OCI-LY7 (cell line): ENCODE measurements around the gene ADAM23. TPM values are rescaled to one million over a fixed set of nuclear protein-coding genes. Genes with fewer than 3 reads are reported as not detected.

Experiments
- BruUV-seq: library from RNA; stranded (reverse); fragments of 400-500 nt; replicated peaks from 2 replicates; lab custom pipeline; 2021; lab: Mats Ljungman, UMichigan
- CTCF ChIA-PET: fragments of 300-600 bp; sonication (Branson Sonifier 250); formaldehyde crosslinking; loops from one replicate; lab custom pipeline; 2022; ENCODE audit warnings: antibody characterized with exemption; ENCODE audit not compliant: unreplicated experiment; lab: Charles Lee
- POLR2A ChIA-PET: fragments of 300-600 bp; sonication (Branson Sonifier 250); formaldehyde crosslinking; loops from one replicate; lab custom pipeline; 2022; ENCODE audit warnings: antibody characterized with exemption; lab: Charles Lee
- DNase-seq: peaks from one replicate; pipeline ENCODE4 v3.0.0-alpha.2; 2015; ENCODE audit warnings: low spot score
- H2AFZ ChIP-seq: fragments of 200-600 bp; sonication (generic), shearing (Covaris generic); 2 replicates; pipeline ENCODE4 v1.6.1; 2014; ENCODE audit warnings: mild to moderate bottlenecking, antibody characterized with exemption, low read length, moderate library complexity
- H3K27ac ChIP-seq: fragments of 200-600 bp; sonication (generic); 2 replicates; pipeline ENCODE4 v1.5.1; 2014; ENCODE audit warnings: mixed run types, low read depth, mild to moderate bottlenecking, moderate library complexity, low read length, inconsistent platforms; ENCODE audit not compliant: poor library complexity, severe bottlenecking
- H3K36me3 ChIP-seq: fragments of 200-600 bp; sonication (generic); 2 replicates; pipeline ENCODE4 v1.6.1; 2014; ENCODE audit warnings: mild to moderate bottlenecking, antibody characterized with exemption, low read length, moderate library complexity, mixed read lengths; ENCODE audit not compliant: insufficient read depth
- H3K4me1 ChIP-seq: fragments of 200-600 bp; sonication (generic); 2 replicates; pipeline ENCODE4 v1.5.1; 2014; ENCODE audit warnings: mild to moderate bottlenecking, low read length; ENCODE audit not compliant: insufficient read depth, poor library complexity, severe bottlenecking
- H3K4me2 ChIP-seq: fragments of 200-600 bp; sonication (generic); 2 replicates; pipeline ENCODE4 v1.6.1; 2014; ENCODE audit warnings: mild to moderate bottlenecking, low read length
- H3K4me3 ChIP-seq: fragments of 200-600 bp; sonication (generic); 2 replicates; pipeline ENCODE4 v1.5.1; 2014; ENCODE audit warnings: mild to moderate bottlenecking, low read depth, low read length; ENCODE audit not compliant: poor library complexity, severe bottlenecking
- H3K79me2 ChIP-seq: fragments of 200-600 bp; sonication (generic); 2 replicates; pipeline ENCODE4 v1.6.1; 2016; ENCODE audit warnings: low read depth, mild to moderate bottlenecking, low read length, moderate library complexity, mixed read lengths; ENCODE audit not compliant: insufficient read depth
- H3K9me2 ChIP-seq: fragments of 200-600 bp; sonication (generic); 2 replicates; pipeline ENCODE4 v1.6.1; 2016; ENCODE audit warnings: mild to moderate bottlenecking, low read length, mixed read lengths; ENCODE audit not compliant: insufficient read depth
- H3K9me3 ChIP-seq: fragments of 200-600 bp; sonication (generic); 2 replicates; pipeline ENCODE4 v1.6.1; 2014; ENCODE audit warnings: mild to moderate bottlenecking, mixed run types, low read length, mixed read lengths
- H4K20me1 ChIP-seq: fragments of 200-600 bp; sonication (generic); 2 replicates; pipeline ENCODE4 v1.6.1; 2014; ENCODE audit warnings: mild to moderate bottlenecking, antibody characterized with exemption, low read length, moderate library complexity, mixed read lengths; ENCODE audit not compliant: insufficient read depth
- EZH2phosphoT487 ChIP-seq: fragments of 200-600 bp; sonication (generic); IDR thresholded peaks from 2 replicates; pipeline ENCODE4 v1.6.1; 2018; ENCODE audit warnings: low read depth, borderline replicate concordance, mild to moderate bottlenecking, mixed run types, antibody characterized with exemption, low read length, moderate library complexity, mixed read lengths
- intact Hi-C: fragments of 100-400 bp; cut with micrococcal nuclease; formaldehyde crosslinking; loops from one replicate; pipeline ENCODE4 v1.10.0; 2022; ENCODE audit not compliant: unreplicated experiment
- total RNA-seq, 2 experiments: library from RNA; depleted of rRNA in 1 of 2; stranded (reverse); fragments of >200 nt in 1 of 2; shearing (Covaris generic) in 1 of 2; gene quantifications; 2 replicates each; pipeline ENCODE4 v1.2.3, GENCODE V29; 2014 to 2022
- TF ChIP-seq, protein P1 (sequence below): fragments of 200-600 bp; sonication (generic); conservative IDR thresholded peaks from 2 replicates; pipeline ENCODE4 v1.5.1; 2014; ENCODE audit warnings: mild to moderate bottlenecking, antibody characterized with exemption, low read length, moderate library complexity, mixed read lengths

The ADAM23 gene
- total RNA-seq, 2 experiments from 2014 or later, result 0.53 TPM; not detected in 1

DNA sequence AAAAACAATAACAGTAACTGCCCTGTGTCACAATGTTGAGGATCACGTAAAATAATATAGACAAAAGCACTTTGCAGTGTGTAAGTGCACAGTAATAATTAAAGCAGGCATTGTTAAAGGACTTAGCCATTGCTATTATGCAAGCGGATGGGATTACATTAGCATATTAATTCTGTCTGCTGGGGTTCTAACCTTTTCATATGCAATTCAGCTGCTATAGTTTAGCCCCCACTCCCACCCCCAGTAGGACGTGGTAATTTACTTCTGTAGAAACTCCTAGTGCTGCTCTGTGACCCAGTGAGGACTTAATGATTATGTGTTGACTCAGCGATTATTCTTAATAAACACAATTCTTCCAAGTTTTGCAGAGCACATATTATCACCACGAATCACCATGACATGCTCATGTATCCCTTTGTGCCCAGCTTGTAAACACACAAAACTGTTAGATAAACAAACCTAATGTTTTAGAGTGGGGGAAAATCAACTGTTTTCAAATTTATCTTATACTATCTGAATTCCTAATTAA, 5.1 kb upstream of the ADAM23 start:
- no TSS peak for BruUV-seq
- TF ChIP-seq, protein P1, sequence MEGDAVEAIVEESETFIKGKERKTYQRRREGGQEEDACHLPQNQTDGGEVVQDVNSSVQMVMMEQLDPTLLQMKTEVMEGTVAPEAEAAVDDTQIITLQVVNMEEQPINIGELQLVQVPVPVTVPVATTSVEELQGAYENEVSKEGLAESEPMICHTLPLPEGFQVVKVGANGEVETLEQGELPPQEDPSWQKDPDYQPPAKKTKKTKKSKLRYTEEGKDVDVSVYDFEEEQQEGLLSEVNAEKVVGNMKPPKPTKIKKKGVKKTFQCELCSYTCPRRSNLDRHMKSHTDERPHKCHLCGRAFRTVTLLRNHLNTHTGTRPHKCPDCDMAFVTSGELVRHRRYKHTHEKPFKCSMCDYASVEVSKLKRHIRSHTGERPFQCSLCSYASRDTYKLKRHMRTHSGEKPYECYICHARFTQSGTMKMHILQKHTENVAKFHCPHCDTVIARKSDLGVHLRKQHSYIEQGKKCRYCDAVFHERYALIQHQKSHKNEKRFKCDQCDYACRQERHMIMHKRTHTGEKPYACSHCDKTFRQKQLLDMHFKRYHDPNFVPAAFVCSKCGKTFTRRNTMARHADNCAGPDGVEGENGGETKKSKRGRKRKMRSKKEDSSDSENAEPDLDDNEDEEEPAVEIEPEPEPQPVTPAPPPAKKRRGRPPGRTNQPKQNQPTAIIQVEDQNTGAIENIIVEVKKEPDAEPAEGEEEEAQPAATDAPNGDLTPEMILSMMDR, result no peak
- no peak for TF ChIP-seq EZH2phosphoT487
- Histone ChIP-seq H3K36me3 (no peaks in the 10 kb centered on the region), H3K27ac (no peak overlapping the region), H4K20me1 (no peaks in the 10 kb centered on the region), H3K4me1 (no peaks in the 10 kb centered on the region), H3K4me3 (no peak overlapping the region), H2AFZ (no peak overlapping the region), H3K9me2 (no peaks in the 10 kb centered on the region), H3K79me2 (no peaks in the 10 kb centered on the region), H3K9me3 (no peaks in the 10 kb centered on the region), H3K4me2 (no peak overlapping the region)
- DNase-seq, result no peak
- ChIA-PET CTCF (no interaction called here), POLR2A (no interaction called here)
- intact Hi-C loops, result no loop called here

DNA sequence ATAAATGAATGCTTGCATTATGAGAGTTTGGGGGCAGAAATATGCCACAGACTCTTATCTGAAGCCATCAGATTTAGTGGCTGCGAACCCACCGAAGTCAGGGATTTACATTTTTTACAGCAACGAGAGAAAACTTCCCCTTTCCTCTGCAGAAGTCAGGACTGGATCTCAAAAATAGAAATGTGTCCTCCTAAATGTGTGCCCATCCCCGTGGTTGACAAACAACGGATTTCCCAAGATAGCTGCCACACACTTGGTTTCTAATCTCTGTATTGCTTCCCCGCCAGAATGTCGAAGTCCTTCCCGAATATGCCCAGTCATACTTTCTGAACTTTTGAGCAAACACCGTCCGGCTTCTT, 879 bp upstream of the ADAM23 start:
- Histone ChIP-seq H3K9me3 (no peaks in the 10 kb centered on the region), H3K4me3 (no peak overlapping the region), H4K20me1 (no peaks in the 10 kb centered on the region), H2AFZ (no peak overlapping the region), H3K79me2 (no peaks in the 10 kb centered on the region), H3K9me2 (no peaks in the 10 kb centered on the region), H3K36me3 (no peaks in the 10 kb centered on the region), H3K27ac (no peak overlapping the region), H3K4me2 (peak overlapping the region; percentile 42; the same call in 1 of the 2 replicates), H3K4me1 (no peaks in the 10 kb centered on the region)
- BruUV-seq, result no TSS peak
- intact Hi-C loops, result no loop called here
- POLR2A ChIA-PET, result no interaction called here
- no peak for DNase-seq
- TF ChIP-seq, protein P1, result no peak
- no peak for TF ChIP-seq EZH2phosphoT487
- CTCF ChIA-PET, result no interaction called here

DNA sequence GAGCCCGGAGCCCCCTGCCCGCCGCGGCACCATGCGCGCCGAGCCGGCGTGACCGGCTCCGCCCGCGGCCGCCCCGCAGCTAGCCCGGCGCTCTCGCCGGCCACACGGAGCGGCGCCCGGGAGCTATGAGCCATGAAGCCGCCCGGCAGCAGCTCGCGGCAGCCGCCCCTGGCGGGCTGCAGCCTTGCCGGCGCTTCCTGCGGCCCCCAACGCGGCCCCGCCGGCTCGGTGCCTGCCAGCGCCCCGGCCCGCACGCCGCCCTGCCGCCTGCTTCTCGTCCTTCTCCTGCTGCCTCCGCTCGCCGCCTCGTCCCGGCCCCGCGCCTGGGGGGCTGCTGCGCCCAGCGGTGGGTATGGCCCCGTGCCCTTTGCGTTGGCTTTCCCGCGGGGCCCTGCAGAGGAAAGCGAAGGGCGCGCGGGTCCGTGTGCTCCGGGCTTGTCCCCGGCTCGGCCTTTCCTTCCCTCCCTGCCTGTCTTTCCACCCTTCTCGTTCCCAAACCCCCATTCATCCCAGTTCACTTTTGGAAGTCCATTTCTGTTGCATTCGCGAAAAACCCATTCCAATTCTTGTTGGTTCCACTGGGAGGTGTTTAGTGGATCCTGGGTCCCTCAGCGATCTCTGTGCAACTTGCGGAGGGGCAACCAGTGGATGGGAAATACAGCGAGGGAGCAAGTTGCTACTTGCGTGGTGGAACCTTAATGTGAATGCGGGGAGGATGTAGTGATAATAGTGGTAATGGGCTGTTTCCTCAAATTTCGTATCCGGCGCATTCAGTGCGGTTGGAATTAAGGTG, 599 bp downstream of the ADAM23 start:
- DNase-seq, result peak; percentile 6
- POLR2A ChIA-PET, result no interaction called here

More for the DNA sequence above, 599 bp downstream of the ADAM23 start:
- Histone ChIP-seq H3K4me3 (no peak overlapping the region), H2AFZ (no peak overlapping the region), H3K4me2 (peak overlapping the region; percentile 42; the same call in 1 of the 2 replicates), H3K79me2 (no peaks in the 10 kb centered on the region), H3K4me1 (no peaks in the 10 kb centered on the region), H3K36me3 (no peaks in the 10 kb centered on the region), H3K9me3 (no peaks in the 10 kb centered on the region), H4K20me1 (no peaks in the 10 kb centered on the region), H3K27ac (no peak overlapping the region), H3K9me2 (no peaks in the 10 kb centered on the region)
- TF ChIP-seq, protein P1, result no peak
- TF ChIP-seq EZH2phosphoT487, result no peak
- intact Hi-C loops, result no loop called here
- no TSS peak for BruUV-seq
- CTCF ChIA-PET, result no interaction called here
